ENCODE data around the gene C5orf52.
"Not testable (repeated sequence)": the region's sequence is repeated elsewhere in the genome, so short reads cannot be mapped to it uniquely, and the experiment has no call there.

Gene C5orf52

DNA sequence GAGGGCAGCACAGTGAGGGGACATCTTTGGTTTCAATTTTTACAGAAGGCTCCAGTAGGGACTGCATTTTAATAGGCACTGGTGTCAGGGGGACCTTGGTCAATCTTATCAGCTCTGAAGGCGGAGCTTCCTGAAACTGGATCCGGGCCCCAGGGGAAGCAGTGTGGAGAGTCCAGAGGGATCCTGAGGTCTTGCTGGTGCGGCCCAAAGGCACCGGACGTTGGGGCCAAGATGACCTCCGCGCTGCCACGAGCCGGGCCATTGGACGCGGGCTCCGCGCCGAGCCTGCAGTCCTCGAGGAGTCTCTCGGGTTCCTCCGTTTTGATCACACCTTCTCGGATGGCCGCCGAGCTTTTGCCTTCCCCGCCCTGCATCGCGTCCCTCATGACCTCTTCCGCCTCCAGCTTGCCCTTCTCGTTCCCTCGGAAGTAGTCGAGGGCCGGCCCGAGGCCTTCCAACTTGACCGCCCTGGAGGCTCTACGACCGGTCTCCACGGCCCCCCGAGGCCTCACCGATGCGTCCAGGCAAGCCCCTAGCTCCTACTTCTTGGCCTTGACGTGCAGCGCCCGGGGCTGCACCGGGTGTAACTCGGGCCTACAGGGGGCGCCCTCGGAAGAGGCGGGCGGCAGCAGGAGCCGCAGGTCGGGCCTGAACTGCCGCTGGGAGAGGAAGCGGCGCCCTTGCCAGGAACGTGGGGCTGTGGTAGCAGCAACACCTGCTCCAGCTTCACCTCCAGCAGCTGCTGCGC, 18.8 kb downstream of the C5orf52 start:
- TF ChIP-seq POLR2A (IDR thresholded peaks at IDR 0.05; ENCODE audit: low read depth, low read length), result no peak
- FAIRE-seq, result no peak
- DNase-seq (ENCODE audit: insufficient read length, low spot score), result no peak

DNA sequence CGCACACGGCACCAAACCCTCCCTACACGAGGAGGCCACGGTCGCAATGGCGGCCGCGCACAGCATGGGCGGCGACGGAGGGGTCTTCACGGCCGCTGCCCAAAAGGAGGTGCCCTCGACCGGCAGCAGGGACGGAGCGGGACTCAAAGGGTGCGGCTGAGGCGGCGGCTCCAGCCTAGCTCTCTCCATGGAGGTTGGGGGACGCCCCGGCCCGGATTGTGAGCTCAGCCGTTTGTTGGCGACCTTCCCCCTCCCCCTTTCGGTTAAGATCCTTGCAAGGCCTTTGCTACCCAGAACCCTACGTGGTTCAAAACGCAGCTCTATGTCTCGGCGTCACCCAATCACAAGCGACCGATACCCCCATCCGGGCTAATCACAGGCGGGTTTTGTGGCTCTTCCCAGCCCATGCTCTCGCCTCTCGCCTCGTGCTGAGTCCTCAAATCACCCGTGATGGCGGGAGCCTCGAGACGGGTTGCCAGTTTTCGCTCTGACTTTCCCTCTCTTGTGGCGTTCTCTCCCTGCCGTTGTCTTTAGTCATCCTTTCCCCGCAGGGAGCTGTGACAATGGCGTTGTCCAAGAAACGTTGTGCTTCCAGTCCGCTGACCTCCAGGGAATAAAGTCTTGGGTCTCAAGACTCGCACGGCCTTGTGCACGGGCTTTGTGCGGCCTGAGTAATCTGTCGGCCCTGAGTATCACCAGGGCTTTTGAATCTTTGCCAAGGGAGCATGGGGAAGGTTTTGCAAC, 19.5 kb downstream of the C5orf52 start:
- FAIRE-seq (no peak), DNase-seq (ENCODE audit: insufficient read length, low spot score) (no peak)
- TF ChIP-seq POLR2A (IDR thresholded peaks at IDR 0.05; ENCODE audit: low read depth, low read length), result no peak

DNA sequence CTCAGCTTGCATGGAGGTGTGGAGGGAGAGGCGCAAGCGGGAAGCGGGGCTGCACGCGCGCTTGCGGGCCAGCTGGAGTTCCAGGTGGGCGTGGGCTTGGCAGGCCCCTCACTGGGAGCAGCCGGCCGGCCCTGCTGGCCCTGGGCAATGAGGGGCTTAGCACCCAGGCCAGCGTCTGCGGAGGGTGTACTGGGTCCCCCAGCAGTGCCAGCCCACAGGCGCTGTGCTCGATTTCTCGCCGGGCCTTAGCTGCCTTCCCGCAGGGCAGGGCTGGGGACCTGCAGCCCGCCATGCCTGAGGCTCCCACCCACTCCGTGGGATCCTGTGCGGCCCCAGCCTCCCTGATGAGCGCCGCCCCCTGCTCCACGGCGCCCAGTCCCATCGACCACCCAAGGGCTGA, 22.5 kb downstream of the C5orf52 start:
- FAIRE-seq, result not testable (repeated sequence)

DNA sequence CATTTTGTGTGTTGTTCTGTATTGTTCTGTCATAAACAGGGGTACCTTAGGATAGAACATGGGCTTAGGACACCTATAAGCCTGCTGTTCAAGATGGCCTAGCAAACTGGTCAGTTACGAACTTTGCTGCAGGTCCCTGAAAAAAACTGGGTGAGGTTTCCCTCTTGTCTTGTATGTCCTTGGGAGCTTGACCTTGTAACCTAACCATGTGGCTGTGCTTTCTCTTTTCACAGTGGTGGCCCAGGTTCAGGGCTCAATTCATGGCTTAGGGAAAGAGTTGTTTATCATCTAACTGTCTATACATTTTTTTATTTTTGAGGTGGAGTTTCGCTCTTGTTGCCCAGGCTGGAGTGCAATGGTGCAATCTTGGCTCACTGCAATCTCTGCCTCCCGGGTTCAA, 24.8 kb downstream of the C5orf52 start:
- not testable (repeated sequence) for DNase-seq (ENCODE audit: insufficient read length, low spot score); FAIRE-seq

More for the DNA sequence above, 22.5 kb downstream of the C5orf52 start:
- DNase-seq (ENCODE audit: insufficient read length, low spot score), result not testable (repeated sequence)

DNA sequence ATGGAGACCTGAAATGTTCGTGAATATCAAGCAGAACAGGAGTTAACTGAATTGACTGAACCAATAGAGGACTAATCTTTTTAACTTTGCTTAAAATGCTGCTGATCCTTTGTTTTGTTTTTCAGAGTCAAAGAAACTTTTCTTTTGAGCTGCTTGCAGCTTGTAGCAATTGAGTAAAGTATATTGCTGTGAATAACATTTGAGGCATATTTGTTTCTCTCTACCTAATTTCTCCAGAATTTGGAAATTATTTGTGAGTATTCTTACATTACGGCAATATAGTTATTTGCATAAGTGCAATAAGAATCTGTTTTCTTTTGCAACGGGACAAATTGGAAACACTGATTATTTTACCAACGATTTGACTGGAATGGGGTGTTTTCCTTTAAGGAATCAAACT, 27.3 kb downstream of the C5orf52 start:
- not testable (repeated sequence) for DNase-seq (ENCODE audit: insufficient read length, low spot score); FAIRE-seq

DNA sequence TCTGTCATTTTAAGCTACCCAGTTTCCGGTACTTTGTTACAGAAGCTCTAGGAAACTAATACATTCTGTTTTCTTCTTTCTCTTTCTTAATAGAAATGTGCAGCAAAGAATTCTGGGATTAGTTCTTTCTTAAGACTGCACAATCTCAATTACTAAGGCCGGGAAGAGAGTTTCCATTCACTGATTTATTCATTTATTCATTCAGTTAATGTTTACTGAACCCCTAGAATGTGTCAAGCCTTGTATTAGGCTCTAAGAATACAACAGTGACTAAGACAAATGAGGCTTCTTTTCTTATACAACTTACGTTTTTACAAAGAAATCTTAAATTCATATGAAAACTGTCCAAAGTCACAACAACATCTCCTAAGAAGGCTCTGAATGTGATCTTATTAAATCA, 32.4 kb downstream of the C5orf52 start:
- no peak for FAIRE-seq
- DNase-seq (ENCODE audit: insufficient read length, low spot score), result no peak
- TF ChIP-seq POLR2A (IDR thresholded peaks at IDR 0.05; ENCODE audit: low read depth, low read length), result no peak

DNA sequence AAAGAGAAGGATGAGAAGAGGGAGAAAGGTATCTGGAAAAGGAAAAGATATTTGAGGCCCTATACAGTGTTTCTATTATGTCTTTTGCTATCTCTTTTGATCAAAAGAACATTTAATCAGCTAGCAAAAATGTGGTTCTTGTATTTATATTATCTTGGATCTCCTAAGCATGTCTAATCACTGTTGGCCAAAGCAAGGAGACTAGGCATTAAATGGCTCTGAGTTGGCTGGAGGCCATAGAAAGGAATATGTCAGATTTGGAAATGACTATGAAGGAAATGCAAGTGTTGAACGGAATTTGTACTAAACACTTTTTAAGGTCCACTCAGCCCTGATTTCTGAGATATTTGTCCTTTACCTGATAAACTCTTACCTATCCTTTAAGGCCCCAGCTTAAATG, 37.5 kb downstream of the C5orf52 start:
- FAIRE-seq (peak; percentile 15), DNase-seq (ENCODE audit: insufficient read length, low spot score) (no peak)
- TF ChIP-seq POLR2A (IDR thresholded peaks at IDR 0.05; ENCODE audit: low read depth, low read length), result no peak

DNA sequence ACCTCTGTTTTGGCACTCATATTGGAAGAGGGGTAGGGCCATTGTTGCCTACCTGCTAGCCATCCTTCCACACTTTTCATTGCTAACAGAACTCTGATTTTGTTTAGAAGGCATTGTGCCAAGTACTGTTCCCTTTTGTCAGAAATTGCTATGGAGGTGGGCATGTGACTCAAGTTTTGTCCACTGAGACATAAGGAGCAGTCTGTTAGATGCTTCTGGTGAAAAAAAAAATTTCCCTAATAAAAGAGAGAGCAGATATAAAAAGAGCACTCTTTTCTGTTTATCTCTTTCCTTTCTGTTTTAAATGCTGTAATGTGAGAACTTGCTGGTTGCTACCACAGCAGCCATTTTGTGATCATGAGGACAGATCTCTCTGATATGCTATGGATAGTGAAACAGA, 38.0 kb downstream of the C5orf52 start:
- FAIRE-seq, result no peak

DNA sequence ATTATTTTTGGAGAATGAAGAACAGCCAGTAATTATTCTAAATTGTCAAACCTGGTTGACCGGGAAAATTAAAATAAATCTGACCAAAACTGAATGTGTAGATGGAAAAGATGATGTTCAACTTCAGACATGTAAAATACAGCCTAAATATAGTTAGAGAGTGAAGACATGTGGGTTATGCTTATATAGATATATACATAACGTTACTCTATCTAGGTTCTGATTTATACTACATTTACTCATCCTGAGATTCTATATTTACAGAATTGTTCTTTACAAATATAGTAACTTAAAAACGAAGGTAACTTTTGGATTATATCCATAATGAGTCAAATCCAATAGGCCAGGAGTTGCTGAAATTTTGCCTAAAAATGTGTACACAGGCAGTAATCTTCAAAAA, 39.1 kb downstream of the C5orf52 start:
- DNase-seq (ENCODE audit: insufficient read length, low spot score) (no peak), FAIRE-seq (no peak)
- TF ChIP-seq POLR2A (IDR thresholded peaks at IDR 0.05; ENCODE audit: low read depth, low read length), result no peak

More for the DNA sequence above, 38.0 kb downstream of the C5orf52 start:
- no peak for TF ChIP-seq POLR2A (IDR thresholded peaks at IDR 0.05; ENCODE audit: low read depth, low read length)
- DNase-seq (ENCODE audit: insufficient read length, low spot score), result no peak

DNA sequence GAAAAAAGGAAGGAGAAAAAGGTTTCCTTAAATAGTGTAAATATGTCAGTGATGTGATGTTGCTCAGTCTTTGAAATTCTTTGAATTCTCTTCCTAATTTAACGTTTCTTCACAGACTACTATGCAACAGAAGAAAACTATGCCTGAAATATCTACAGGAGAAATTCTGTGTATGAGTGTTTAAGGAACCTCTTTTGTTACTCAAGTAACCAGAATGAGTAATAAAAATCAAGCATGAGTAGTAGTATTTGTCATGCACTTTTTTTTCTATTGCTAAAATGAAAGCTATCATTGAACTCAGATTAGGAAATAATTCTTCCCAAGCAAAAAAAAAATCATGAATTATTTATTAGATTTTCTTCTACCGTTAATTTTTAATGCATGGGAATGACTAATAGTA, 39.5 kb downstream of the C5orf52 start:
- peak; percentile 86 for FAIRE-seq
- DNase-seq (ENCODE audit: insufficient read length, low spot score), result no peak
- no peak for TF ChIP-seq POLR2A (IDR thresholded peaks at IDR 0.05; ENCODE audit: low read depth, low read length)

DNA sequence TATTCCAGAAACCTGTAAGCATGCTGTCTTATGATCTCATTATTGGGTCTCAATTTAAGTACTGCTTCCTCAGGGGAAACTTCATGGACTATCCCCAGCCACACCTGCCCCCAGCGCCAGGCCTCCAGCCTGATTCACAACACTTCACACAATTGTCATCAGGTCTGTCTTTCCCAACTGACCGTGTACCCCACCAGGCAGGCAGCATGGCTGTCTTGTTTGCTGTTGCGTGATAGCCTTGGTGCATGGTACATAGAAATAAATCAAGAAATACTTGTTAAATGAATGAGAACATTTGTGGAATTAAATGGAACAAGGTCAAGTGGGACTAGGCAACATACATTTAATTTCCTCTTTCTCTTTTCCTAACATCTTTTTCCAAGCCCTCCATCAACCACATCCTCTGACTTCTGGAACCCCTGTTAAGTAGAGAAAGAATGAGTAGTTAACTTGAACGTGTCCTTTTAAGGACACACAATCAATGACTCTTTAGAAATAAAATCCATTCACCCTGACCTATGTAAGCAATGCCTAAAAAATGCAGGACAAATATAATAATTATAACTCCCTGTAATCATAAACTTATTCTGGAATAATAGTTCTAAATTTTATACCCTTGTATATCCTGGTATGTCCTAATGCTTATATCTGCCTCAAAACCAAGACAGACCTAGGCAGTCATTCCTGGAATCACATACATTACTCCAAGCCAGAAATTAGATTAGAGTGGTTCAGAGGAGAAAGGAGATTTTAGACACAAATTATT, 42.7 kb downstream of the C5orf52 start:
- FAIRE-seq (no peak), DNase-seq (ENCODE audit: insufficient read length, low spot score) (no peak)
- no peak for TF ChIP-seq POLR2A (IDR thresholded peaks at IDR 0.05; ENCODE audit: low read depth, low read length)

DNA sequence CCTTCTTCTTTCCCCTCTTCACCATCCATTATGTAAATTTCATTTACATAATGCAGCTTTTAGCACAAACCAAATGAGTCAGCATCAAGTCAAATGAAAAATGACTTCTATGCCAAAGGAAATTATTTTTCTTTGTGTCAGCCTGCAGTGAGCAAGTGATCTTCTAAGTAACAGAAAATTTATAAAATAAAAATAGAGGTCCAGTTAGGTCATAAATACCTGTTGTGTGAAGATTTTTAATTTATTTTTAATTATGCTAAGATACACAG, 43.2 kb downstream of the C5orf52 start:
- no peak for DNase-seq (ENCODE audit: insufficient read length, low spot score)
- TF ChIP-seq POLR2A (IDR thresholded peaks at IDR 0.05; ENCODE audit: low read depth, low read length), result no peak
- no peak for FAIRE-seq

DNA sequence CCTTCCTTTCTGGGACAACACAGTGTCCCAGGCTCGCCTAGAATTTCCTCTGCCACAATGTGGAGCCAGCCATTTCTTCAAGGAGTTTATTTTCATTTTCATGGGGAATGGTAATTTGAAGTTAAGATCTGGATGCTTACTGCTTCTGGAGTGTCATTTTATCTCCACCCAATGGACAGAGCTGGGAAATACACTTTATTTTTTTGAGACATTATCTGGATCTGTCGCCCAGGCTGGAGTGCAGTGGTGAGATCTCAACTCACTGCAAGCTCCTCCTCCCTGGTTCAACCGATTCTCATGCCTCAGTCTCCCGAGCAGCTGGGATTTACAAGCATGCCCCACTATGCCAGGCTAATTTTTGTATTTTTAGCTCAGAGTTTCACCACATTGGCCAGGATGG, 47.2 kb downstream of the C5orf52 start:
- no peak for TF ChIP-seq POLR2A (IDR thresholded peaks at IDR 0.05; ENCODE audit: low read depth, low read length)
- peak; percentile 64 for FAIRE-seq
- DNase-seq (ENCODE audit: insufficient read length, low spot score), result no peak

DNA sequence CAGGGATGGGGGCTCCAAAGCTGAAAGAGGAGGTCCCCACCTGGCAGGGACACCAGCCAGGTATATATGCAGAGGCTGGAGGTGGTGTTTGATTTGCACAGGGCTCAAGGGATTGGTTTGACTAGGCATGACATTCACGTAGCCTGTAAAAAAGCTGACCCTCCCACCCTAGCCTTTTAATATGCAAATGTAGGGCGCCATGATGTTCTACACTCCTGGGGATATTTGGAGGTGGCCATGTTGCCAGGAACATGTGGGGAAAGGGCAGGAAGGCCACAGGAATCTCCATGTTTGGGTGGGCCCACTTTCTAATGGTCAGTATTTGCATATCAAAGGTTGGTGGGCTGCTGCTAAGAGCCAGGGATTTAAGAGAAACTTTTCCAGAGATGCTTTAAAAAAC, 47.9 kb downstream of the C5orf52 start:
- DNase-seq (ENCODE audit: insufficient read length, low spot score) (no peak), FAIRE-seq (no peak)
- no peak for TF ChIP-seq POLR2A (IDR thresholded peaks at IDR 0.05; ENCODE audit: low read depth, low read length)

DNA sequence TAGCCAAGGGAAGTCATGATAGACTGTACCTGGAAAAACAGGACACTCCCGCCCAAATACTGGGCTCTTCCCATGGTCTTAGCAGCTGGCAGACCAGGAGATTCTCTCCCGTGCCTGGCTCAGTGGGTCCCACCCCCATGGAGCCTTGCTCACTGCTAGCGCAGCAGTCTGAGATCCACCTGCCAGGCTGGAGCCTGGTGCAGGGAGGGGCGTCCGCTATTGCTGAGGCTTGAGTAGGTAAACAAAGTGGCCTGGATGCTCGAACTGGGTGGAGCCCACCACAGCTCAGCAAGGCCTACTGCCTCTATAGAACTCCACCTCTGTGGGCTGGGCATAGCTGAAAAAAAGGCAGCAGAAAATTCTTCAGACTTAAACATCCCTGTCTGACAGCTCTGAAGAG, 49.8 kb downstream of the C5orf52 start:
- DNase-seq (ENCODE audit: insufficient read length, low spot score), result no peak
- FAIRE-seq, result no peak
- no peak for TF ChIP-seq POLR2A (IDR thresholded peaks at IDR 0.05; ENCODE audit: low read depth, low read length)

DNA sequence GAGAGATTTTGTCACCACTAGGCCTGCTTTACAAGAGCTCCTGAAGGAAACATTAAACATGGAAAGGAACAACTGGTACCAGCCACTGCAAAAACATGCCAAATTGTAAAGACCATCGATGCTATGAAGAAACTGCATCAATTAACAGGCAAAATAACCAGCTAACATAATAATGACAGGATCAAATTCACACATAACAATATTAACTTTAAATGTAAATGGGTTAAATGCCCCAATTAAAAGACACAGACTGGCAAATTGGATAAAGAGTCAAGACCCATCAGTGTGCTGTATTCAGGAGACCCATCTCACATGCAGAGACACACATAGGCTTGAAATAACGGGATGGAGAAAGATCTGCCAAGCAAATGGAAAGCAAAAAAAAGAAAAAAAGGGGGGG, 51.6 kb downstream of the C5orf52 start:
- FAIRE-seq; DNase-seq (ENCODE audit: insufficient read length, low spot score): not testable (repeated sequence)

DNA sequence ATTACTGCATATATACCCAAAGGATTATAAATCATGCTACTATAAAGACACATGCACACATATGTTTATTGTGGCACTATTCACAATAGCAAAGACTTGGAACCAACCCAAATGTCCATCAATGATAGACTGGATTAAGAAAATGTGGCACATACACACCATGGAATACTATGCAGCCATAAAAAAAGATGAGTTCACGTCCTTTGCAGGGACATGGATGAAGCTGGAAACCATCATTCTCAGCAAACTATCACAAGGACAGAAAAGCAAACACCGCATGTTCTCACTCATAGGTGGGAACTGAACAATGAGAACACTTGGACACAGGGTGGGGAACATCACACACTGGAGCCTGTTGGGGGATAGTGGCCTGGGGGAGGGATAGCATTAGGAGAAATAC, 55.3 kb downstream of the C5orf52 start:
- not testable (repeated sequence) for FAIRE-seq; DNase-seq (ENCODE audit: insufficient read length, low spot score)

DNA sequence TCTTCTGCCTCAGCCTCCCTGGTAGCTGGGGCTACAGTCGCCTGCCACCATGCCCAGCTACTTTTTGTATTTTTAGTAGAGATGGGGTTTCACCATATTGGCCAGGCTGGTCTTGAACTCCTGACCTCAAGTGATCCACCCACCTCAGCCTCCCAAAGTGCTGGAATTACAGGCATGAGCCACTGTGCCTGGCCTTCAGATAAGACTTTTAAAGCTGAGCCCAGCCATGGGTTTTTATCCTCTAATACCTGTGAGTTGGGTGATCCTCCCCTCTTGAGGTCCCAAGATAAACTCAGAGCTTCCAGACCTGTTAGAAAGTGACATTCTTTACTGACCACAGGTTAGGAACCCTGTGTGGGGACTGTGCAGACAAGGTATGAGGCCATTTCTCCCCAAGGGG, 56.5 kb downstream of the C5orf52 start:
- not testable (repeated sequence) for FAIRE-seq; DNase-seq (ENCODE audit: insufficient read length, low spot score)

Data from H54 (cell line).